Fibroblast of the aortic adventitia (primary cell): ENCODE results near the gene ACYP2. TPM values are rescaled to one million over a fixed set of nuclear protein-coding genes. Genes with fewer than 3 reads are reported as not detected.

ENCODE experiments used
- DNase-seq: peaks from one replicate; pipeline ENCODE4 v3.0.0-alpha.2; 2010; ENCODE audit warnings: low read depth
- H3K4me3 ChIP-seq: 2 replicates; pipeline ENCODE4 v1.5.1; 2011; ENCODE audit warnings: low read depth, mild to moderate bottlenecking, control low read depth, low read length, moderate library complexity
- total RNA-seq: library from RNA; depleted of rRNA; stranded (reverse); fragments of >200 nt; gene quantifications from 2 replicates; pipeline ENCODE4 v1.2.3, GENCODE V29; 2012; ENCODE audit warnings: low replicate concordance
- TF ChIP-seq, protein P1 (sequence below): IDR thresholded peaks from 2 replicates; pipeline ENCODE4 v1.5.1; 2011; ENCODE audit warnings: mild to moderate bottlenecking, low read length, control low read depth, inconsistent platforms; ENCODE audit not compliant: insufficient read depth

Gene ACYP2
- total RNA-seq, 1 donor: 11.5 TPM

- no peak for DNase-seq
- no peak overlapping the region for H3K4me3 ChIP-seq
- TF ChIP-seq, protein P1, sequence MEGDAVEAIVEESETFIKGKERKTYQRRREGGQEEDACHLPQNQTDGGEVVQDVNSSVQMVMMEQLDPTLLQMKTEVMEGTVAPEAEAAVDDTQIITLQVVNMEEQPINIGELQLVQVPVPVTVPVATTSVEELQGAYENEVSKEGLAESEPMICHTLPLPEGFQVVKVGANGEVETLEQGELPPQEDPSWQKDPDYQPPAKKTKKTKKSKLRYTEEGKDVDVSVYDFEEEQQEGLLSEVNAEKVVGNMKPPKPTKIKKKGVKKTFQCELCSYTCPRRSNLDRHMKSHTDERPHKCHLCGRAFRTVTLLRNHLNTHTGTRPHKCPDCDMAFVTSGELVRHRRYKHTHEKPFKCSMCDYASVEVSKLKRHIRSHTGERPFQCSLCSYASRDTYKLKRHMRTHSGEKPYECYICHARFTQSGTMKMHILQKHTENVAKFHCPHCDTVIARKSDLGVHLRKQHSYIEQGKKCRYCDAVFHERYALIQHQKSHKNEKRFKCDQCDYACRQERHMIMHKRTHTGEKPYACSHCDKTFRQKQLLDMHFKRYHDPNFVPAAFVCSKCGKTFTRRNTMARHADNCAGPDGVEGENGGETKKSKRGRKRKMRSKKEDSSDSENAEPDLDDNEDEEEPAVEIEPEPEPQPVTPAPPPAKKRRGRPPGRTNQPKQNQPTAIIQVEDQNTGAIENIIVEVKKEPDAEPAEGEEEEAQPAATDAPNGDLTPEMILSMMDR: no peak
These were observed 180.5 kb downstream of the ACYP2 start for GRCh38 chr2:54295911-54296310.

- no peak overlapping the region for H3K4me3 ChIP-seq
- TF ChIP-seq, protein P1: no peak
- DNase-seq: no peak
These were observed 183.1 kb downstream of the ACYP2 start for GRCh38 chr2:54298514-54298913.

- no peak for DNase-seq
- TF ChIP-seq, protein P1: no peak
- no peak overlapping the region for H3K4me3 ChIP-seq
These were observed 188.2 kb downstream of the ACYP2 start for GRCh38 chr2:54303631-54304030.

DNA sequence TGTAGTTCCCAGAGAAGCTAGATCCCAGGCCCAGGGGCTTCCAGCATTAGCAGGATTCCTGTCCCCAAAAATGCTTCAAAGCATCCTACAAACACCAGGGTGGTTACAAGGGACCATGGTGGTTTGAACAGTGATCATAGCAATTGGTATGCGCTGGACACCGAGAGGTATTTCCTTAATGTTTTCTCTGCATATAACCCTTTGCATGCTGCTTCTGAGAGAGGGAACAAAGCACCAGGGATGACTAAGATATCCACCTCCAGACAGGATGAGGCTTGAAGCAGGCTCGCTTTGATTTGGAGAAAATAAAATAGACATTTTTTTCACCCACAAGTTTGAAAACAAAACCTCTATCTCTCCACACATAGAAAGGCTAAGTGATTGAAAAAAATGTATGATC lies 191.1 kb downstream of the ACYP2 start:
- no peak for DNase-seq
- TF ChIP-seq, protein P1: no peak
- no peak overlapping the region for H3K4me3 ChIP-seq

- TF ChIP-seq, protein P1: no peak
- no peak for DNase-seq
- no peak overlapping the region for H3K4me3 ChIP-seq
These were observed 192.8 kb downstream of the ACYP2 start for GRCh38 chr2:54308186-54308585.

DNA sequence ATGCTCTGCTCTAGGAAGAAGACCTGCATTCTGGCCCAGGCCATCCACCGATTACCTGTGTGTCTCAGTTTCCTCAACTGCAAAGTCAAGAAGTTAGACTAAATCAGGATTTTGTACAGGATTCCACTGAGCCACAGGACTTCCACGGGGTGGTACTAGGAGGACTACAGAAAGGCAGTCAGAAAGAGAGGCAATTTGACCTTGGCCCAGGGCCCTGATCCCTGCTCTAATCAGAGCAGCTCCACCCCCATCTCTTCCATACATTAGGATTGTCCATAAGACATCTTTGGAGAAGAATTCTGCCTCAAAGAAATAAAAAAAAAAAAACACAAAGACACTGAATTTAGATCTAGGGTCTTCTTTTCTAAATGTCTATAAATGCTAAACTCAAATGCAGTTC lies 193.4 kb downstream of the ACYP2 start:
- DNase-seq: no peak

DNA sequence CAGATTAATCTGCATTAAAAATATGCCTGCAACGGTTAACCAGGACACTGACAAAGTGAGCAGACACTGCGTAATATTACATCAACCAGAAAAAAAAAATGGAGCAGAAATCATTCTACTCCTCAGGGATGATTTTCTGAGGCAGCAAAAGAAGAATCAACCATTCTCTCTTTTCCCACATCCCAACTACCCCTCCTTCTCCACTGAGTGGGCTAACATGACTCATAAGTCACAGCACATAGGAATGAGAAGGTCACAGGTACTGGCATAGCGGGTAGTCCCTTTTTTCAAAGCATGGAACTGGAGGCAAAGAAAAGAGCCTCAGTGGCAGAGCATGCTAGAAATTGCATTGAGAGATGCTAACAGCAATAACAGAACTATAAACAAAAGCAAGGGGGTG lies 194.9 kb downstream of the ACYP2 start:
- DNase-seq: no peak
- TF ChIP-seq, protein P1: no peak
- no peak overlapping the region for H3K4me3 ChIP-seq

More for the DNA sequence above, 193.4 kb downstream of the ACYP2 start:
- TF ChIP-seq, protein P1: no peak
- no peak overlapping the region for H3K4me3 ChIP-seq
